Central memory CD4-positive, alpha-beta T cell (primary cell): ENCODE results near the gene FAM83C.

Experiments
- DNase-seq: peaks from one replicate; pipeline ENCODE4 v3.0.0; 2022

FAM83C gene

GRCh38 chr20:35283441-35284266 lies 8.6 kb downstream of the FAM83C start:
- DNase-seq = no peak

GRCh38 chr20:35281506-35282101 lies 10.6 kb downstream of the FAM83C start:
- no peak for DNase-seq

GRCh38 chr20:35280523-35280922 lies 11.7 kb downstream of the FAM83C start:
- no peak for DNase-seq

- DNase-seq = no peak
Measured at GRCh38 chr20:35279533-35280174, 12.6 kb downstream of the FAM83C start.

- DNase-seq = no peak
Measured at GRCh38 chr20:35279040-35279439, 13.2 kb downstream of the FAM83C start.

- peak; percentile 88 for DNase-seq
Measured at GRCh38 chr20:35277531-35278395, 14.5 kb downstream of the FAM83C start, which contains the start of gene MMP24OS. Gene MMP24OS (minus strand): TSS chr20:35278122. CDS start chr20:35277929, 193 bp downstream.

GRCh38 chr20:35277127-35277526 lies 15.1 kb downstream of the FAM83C start:
- no peak for DNase-seq

GRCh38 chr20:35276408-35276807 lies 15.8 kb downstream of the FAM83C start:
- DNase-seq = no peak

- DNase-seq = no peak
Measured at GRCh38 chr20:35275741-35276251, 16.4 kb downstream of the FAM83C start.

- DNase-seq = no peak
Measured at GRCh38 chr20:35274172-35275092, 17.8 kb downstream of the FAM83C start.

- DNase-seq = no peak
Measured at GRCh38 chr20:35273449-35274171, 18.6 kb downstream of the FAM83C start.

- no peak for DNase-seq
Measured at GRCh38 chr20:35271904-35272303, 20.3 kb downstream of the FAM83C start.

GRCh38 chr20:35271073-35271882 lies 20.9 kb downstream of the FAM83C start:
- DNase-seq = no peak

- DNase-seq = no peak
Measured at GRCh38 chr20:35270021-35270902, 22.0 kb downstream of the FAM83C start.

GRCh38 chr20:35269055-35269781 lies 23.0 kb downstream of the FAM83C start:
- DNase-seq = peak; percentile 25

GRCh38 chr20:35267092-35267491 lies 25.1 kb downstream of the FAM83C start:
- DNase-seq = no peak

- no peak for DNase-seq
Measured at GRCh38 chr20:35264755-35265154, 27.5 kb downstream of the FAM83C start.
